CD4-positive, alpha-beta T cell treated with Interleukin-4 for 1 hour (primary cell): ENCODE measurements around the gene PPP1CA.

Experiments used
- DNase-seq, 2 donors: peaks; one replicate each; pipeline ENCODE4 v3.0.0-alpha.2; 2020 to 2022

Gene PPP1CA

DNA sequence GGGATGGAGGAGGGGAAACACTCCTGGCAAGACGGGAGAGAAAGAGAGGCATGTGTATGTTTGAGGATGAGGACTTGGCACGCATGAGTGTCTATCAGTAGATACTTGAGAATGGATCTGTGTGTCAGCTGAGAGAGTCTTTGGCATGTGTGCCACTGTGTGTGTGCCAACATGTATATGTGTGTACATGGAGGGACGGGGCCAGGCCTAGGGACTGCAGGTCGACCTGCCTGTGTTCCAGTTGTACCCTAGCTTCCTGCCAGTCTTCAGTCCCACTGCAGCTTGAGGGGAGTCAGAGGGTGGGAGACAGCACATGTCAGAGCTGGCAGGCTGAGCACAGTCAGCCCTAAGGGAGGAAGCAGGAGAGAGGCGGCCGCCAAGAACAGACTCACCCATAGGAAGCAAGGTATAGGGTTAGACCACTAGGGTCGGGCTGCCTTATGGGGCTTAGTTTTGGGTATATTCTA is 33.9 kb downstream of the PPP1CA start:
- no peak for DNase-seq

DNA sequence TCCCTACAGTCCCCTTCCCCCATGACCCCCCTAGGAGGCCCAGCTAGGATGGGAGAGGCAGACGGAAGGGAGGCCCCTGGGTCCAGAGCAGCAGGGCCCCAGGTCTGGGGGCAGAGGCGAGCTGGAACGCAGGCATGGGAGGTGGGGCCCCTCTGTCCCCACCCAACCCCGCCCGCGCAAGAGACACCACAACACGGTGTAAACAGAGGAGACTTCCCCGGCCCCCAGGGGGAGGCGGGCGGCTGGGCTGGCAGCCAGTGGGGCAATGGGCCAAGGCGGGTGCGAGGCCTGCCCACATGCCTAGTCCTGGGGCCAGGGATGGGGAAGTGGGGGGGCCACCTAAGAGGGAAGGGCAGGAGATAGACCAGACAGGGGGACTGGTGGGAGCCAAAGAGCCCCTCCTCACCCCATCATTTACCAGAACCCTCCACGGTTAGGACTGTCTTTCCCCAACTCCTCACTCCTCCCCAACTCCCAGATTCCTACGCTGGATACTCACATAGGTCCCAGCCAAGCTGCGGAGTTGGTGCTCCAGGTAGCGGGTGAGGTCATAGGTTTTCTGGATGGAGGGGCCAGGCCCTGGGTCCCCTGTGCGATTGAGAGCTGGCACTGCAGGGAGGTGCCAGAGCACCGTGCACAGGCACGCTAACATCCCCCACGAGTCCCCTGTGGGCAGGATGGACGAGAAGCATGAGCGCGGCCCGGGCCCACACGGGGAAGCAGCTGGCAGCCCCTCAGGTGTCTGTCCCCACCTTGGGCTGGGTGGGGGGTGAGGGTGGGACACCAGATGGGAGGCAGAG is 34.5 kb downstream of the PPP1CA start:
- no peak for DNase-seq

- no peak for DNase-seq
These were observed 35.1 kb downstream of the PPP1CA start for GRCh38 chr11:67366546-67366945.

- DNase-seq: no peak
These were observed 35.8 kb downstream of the PPP1CA start for GRCh38 chr11:67365736-67366444.

DNA sequence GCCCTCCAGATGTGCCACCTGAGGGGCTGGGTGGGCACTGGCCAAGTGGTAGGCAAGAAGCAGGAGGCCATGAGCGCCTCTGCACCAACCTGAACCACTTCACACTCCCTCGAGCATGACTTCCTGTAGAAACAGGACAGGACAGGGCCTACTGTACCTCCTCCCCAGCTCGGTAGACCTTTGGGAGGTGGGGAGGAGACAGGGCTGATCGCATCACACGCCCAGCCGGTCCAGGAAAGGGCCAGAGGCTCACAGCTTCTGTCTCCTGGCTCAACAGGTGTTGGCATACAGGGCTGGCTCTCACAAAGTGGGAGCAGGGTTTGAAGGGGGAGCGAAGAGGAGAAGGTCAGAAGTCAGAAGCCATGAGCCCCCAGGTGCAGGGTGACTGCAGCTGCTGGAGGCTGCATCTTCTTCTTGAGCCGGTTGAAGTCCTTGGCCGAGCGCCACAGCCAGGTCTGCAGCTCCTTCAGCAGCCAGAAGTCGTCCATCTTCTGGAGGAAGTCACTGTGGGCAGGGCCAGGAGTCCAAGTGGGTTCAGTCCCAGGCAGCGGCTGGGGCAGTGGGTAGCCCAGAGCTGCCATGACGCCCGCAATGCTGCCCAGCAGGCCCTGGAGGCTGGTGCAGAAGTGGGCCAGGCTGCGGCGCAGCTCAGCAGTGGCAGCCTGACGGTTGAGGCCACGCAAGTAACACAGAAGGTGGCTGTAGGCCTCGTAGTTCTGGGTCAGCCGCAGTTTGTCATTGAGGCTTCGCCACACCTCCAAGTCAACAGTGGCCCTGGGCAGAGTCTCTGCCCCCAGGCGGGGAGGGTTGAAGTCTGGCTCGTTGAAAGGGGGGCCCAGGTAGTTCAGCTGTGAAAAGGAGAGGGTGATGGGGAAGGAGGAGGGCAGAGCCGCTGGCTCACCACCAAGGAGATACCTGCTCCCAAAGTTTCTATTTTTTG is 36.6 kb downstream of the PPP1CA start:
- no peak for DNase-seq

- no peak for DNase-seq
These were observed 37.5 kb downstream of the PPP1CA start for GRCh38 chr11:67364169-67364568.

- DNase-seq: no peak
These were observed 43.6 kb downstream of the PPP1CA start for GRCh38 chr11:67357831-67358670.

DNA sequence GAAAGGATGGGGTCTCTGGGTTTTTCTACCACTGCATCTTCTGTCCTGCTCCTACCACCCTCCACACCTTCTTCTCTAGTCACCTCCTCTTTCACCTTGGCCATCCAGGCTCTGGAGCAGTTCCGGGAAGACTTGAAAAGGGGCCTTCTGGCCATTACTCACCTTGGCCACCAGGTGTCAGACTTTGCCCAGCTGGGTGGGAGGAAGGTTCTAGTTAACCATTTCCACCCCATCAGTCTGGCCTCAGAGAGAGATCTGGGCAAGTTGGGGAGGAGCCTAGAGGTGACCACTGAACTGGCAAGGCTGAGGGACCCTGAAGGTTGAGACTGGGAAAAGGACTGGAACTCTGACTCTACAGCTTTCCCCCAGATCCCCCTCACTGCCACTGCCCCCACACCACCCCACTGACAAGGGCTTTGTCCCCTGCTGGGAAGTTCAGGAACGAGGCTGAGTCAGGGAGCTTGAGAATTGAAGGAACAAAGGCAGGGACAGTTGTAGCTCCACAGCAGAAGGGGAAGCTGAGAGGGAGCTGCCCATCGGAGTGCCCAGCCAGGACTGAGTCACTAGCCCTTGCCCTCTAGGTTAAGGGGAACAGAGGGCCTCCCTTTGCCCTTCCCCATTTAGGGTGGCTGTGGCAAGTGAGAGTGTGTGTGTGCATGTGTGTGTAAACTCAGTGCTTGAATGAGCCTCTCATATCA is 44.6 kb downstream of the PPP1CA start:
- peak; percentile 80 for DNase-seq

DNA sequence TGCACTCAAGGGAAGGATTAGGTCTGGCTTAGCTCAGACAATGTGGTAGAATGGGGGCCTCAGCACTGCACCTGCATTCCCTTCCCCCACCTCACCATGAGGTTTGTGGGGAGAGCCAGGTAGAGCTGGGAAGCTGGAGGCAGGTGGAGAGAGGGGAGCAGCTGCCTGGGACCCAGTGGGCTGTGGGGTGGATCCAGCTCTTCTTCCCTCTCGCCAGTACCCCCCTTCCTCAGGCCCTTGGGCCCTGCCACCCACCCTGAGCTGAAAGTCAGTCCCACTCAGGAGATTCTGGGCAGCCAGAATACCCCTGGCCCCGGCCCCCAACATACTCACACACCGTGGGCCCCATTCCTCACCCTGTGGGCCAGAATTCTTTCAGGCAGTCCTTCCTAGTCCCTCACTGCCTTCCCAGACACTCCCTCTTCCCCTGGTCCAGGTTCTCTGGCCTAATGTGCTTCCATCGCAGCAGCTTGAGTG is 45.2 kb downstream of the PPP1CA start:
- no peak for DNase-seq

DNA sequence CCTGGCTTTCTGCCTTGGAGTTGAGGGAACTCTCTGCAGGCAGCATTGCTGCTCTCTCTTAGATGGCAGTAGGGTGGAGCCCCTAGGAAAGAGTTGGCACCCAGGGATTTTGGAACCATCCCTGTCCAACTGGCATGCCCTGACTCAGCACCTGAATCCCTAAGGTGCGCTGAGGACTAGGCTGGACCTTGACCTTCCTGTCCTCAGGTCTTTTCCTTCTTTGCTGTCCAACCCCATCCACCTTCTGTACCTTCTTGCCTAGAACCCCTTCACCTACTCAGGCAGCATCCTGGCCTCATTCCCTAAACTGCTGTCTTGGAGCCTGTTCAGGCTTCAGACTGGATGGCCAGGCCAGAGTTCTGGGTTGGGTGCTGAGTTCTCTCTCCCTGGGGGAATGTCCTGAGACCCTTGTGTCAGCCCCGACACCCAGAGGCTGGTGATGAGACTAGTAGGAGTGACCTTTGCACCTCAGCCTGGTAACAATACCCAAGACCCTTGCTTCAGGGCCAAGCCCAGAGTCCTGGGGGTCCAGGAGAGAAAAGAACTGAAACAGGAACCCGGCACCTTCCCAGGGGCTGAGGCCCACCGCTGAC is 45.8 kb downstream of the PPP1CA start:
- DNase-seq: no peak

- DNase-seq: no peak
These were observed 46.5 kb downstream of the PPP1CA start for GRCh38 chr11:67355023-67355793.

DNA sequence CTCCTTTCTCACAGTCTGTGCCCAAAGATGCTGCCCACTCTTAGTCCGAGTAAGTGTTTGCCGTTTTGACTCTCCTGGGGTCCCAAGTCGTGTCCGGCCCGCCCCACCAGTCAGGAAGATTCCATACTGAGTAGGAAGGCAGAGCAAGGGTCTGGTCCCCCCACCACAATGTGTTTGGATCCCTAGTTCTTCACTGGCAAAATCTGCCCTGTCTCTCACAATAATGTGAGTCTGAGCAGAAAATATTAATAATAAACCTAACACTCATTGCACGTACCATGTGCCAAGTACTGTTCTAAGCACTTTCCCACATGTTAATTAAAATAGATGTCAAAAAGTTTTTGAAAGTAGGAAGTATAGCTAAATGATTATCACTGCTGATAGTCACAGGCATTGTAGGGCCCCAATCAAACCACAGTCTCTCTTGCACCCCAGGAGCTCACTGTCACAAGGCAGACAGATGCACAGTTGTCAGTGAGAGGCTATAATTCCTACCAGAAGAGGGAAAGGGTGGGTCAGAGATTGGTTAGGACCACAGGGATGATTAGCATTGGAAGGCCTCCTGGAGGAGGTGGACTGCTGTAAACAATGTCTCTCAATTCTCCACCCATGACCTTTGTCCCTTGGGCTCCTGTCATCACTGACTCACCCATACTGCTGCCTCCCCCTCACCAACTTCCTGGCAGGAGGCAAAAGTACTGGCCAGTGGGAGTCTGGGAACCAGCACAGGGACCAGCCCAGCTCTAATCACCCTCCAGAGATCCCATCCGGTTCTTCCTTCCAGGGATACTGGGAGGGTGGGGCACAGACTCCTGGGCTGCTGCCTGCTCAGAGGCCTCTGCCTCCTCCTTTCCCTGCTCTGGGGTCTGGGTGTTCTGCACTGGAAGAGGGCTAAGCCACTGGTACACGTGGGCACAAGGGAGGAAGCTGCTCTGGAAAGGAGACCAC is 47.3 kb downstream of the PPP1CA start:
- DNase-seq: no peak

GRCh38 chr11:67353317-67354074 is 48.2 kb downstream of the PPP1CA start, which contains the start of gene POLD4:
Gene POLD4, minus strand, starts transcription at chr11:67353546. Its CDS starts 147 bp downstream, at chr11:67353399.
- DNase-seq: peak; percentile 96

- peak in 1 of 2 donors; percentile 75 for DNase-seq
These were observed 48.9 kb downstream of the PPP1CA start for GRCh38 chr11:67352546-67353316.

DNA sequence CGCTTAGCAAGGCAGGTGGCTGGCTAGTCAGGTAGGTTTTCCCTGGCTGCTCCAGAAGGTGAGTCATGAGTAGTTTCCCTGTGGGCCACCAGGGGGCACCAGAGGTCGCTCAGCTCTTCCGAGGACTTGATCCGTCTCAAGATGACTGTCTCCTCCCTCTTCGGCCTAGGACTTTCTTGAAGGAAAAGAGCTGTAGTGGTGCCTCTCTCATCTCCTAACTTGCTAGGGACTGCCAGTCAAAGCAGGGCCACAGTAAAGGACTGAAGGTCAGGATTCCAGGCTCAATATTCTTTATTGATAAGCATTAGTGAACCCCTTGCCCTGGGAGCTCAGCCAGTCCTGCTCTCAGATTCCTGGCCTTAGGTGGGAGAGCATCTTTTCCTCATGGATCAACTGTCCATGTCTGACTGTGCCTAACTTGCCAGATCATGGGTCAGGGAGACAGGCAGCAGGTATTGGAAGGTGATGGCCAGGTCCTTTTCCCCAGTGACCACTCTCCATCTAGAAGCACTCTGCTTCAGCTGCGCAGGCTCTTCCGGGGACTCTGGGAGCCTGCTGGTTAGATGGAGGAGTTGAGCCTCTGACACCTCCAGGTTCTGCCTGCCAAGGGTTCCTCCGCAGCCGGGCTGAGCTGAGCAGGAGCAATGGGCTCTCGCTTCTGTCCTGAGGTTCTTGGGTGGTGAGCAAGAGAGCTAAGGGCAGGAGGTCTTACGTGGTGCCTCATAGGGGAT is 50.2 kb downstream of the PPP1CA start:
- DNase-seq: peak; percentile 75

- DNase-seq: no peak
These were observed 51.7 kb downstream of the PPP1CA start for GRCh38 chr11:67349928-67350465.
